RWPE2 (cell line): Measurements from ENCODE around the gene YIPF5.

Experiments
- ATAC-seq: fragments of 200-7000 bp; cut with Tn5 transposase; 3 replicates; pipeline ENCODE4 v1.9.1; 2021; ENCODE audit warnings: low read depth
- DNase-seq: peaks from one replicate; pipeline ENCODE4 v3.0.0-alpha.2; 2020; ENCODE audit warnings: low spot score
- H3K27ac ChIP-seq: fragments of 450-650 bp; 2 replicates; pipeline ENCODE4 v1.5.1; 2017; ENCODE audit warnings: mild to moderate bottlenecking; ENCODE audit not compliant: poor library complexity, severe bottlenecking
- H3K27me3 ChIP-seq: fragments of 250-450 bp; sonication (Bioruptor Pico); 2 replicates; pipeline ENCODE4 v1.5.1; 2021; ENCODE audit warnings: mild to moderate bottlenecking, moderate library complexity; ENCODE audit not compliant: insufficient read depth, poor library complexity, severe bottlenecking
- H3K36me3 ChIP-seq: fragments of 250-450 bp; sonication (Bioruptor Pico); 2 replicates; pipeline ENCODE4 v1.5.1; 2020; ENCODE audit warnings: low read depth, mild to moderate bottlenecking, moderate library complexity
- H3K4me1 ChIP-seq: fragments of 250-450 bp; sonication (Bioruptor Pico); 2 replicates; pipeline ENCODE4 v1.5.1; 2021; ENCODE audit warnings: mild to moderate bottlenecking, moderate library complexity; ENCODE audit not compliant: insufficient read depth, poor library complexity, severe bottlenecking
- H3K4me3 ChIP-seq: fragments of 250-450 bp; sonication (Bioruptor Pico); 2 replicates; pipeline ENCODE4 v1.5.1; 2021; ENCODE audit warnings: mild to moderate bottlenecking, moderate library complexity; ENCODE audit not compliant: severe bottlenecking
- H3K9me3 ChIP-seq: fragments of 250-450 bp; sonication (Bioruptor Pico); 2 replicates; pipeline ENCODE4 v1.5.1; 2021; ENCODE audit warnings: mild to moderate bottlenecking, moderate library complexity; ENCODE audit not compliant: severe bottlenecking
- TF ChIP-seq, protein P1 (sequence below): fragments of 450-650 bp; IDR thresholded peaks from one replicate; pipeline ENCODE4 v1.5.1; 2017; ENCODE audit warnings: mild to moderate bottlenecking, moderate library complexity; ENCODE audit not compliant: poor library complexity, severe bottlenecking

YIPF5 gene

DNA sequence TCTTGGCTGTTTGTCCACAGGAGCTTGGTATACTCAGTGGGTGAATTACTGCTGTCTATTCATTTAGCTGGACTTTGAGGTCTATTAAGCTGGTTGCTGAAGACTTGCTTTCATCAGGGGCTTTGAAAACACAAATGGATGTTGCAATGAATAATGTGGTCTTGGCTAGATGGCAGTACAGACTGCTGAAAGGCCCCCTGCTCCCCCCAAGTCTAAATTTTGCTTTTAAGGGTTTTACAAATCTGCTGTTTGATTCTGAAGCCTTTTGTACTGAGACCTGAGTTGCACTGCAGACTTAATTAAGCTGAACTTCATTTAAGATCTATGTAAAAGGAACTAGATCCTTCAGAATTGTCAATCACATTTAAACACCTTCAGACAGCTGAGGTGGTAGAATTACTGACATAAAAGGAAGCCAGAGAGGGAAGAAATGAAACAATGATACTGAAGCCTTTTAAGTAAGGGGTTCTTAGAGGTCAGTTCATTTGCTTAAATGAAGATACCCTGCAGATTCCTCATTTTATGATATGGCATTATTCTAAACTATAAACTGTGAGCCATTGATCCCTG lies 37.5 kb upstream of the YIPF5 start:
- TF ChIP-seq, protein P1, sequence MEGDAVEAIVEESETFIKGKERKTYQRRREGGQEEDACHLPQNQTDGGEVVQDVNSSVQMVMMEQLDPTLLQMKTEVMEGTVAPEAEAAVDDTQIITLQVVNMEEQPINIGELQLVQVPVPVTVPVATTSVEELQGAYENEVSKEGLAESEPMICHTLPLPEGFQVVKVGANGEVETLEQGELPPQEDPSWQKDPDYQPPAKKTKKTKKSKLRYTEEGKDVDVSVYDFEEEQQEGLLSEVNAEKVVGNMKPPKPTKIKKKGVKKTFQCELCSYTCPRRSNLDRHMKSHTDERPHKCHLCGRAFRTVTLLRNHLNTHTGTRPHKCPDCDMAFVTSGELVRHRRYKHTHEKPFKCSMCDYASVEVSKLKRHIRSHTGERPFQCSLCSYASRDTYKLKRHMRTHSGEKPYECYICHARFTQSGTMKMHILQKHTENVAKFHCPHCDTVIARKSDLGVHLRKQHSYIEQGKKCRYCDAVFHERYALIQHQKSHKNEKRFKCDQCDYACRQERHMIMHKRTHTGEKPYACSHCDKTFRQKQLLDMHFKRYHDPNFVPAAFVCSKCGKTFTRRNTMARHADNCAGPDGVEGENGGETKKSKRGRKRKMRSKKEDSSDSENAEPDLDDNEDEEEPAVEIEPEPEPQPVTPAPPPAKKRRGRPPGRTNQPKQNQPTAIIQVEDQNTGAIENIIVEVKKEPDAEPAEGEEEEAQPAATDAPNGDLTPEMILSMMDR, result no peak
- ATAC-seq, result no peak
- H3K9me3 ChIP-seq, result no peaks in the 10 kb centered on the region
- H3K36me3 ChIP-seq, result no peaks in the 10 kb centered on the region
- no peak overlapping the region for H3K27ac ChIP-seq
- no peak overlapping the region for H3K4me3 ChIP-seq
- no peak for DNase-seq
- no peaks in the 10 kb centered on the region for H3K4me1 ChIP-seq
- peaks cover 71% of the 10 kb centered on the region for H3K27me3 ChIP-seq

DNA sequence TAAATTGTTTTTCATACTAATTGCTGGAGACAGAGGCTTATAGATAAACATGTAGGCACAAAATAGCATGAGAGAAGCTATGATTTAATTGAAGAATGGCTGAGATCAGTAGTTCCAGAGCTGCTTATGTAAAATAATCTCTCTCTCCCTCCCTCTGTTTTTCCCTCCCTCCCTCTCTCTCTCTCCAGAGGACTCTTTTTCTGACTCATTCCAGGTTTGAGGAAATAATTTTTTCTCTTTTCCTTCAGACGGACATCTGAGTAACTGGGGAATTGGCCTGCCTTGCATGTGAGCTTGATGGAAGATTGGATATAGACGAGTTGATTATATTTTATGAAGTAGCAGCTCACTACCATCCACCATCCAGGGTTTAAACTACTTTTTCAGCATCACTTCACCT lies 35.7 kb upstream of the YIPF5 start:
- Histone ChIP-seq H3K36me3 (no peaks in the 10 kb centered on the region), H3K27ac (no peak overlapping the region), H3K4me3 (no peak overlapping the region), H3K9me3 (no peaks in the 10 kb centered on the region), H3K27me3 (peaks cover 66% of the 10 kb centered on the region), H3K4me1 (no peaks in the 10 kb centered on the region)
- DNase-seq (no peak), ATAC-seq (no peak)
- TF ChIP-seq, protein P1, result no peak

DNA sequence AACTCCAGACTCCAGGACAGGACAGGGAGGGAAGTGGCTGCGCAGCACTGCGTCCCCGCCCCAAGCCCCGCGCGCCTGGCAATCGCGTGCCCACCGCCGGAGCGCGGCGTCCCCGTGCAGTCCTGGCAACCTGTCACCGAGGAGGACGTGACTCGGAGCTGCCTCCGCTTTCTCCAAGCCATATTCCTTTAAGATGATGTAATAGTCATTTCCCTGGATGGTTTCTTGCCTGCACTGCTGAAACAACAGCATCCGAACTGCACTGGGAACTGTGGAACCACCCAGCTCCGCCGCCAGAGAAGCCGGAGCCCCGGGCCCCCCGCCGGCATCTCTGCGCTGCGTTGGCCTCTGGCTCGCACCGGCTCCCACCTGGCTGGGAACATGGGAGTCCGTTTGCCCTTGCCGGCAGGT lies 34.7 kb upstream of the YIPF5 start:
- H3K27me3 ChIP-seq, result peaks cover 57% of the 10 kb centered on the region
- H3K27ac ChIP-seq, result no peak overlapping the region
- TF ChIP-seq, protein P1, result no peak
- DNase-seq (no peak), ATAC-seq (peak; percentile 62)
- no peak overlapping the region for H3K4me3 ChIP-seq
- no peaks in the 10 kb centered on the region for H3K4me1 ChIP-seq
- no peaks in the 10 kb centered on the region for H3K36me3 ChIP-seq
- no peaks in the 10 kb centered on the region for H3K9me3 ChIP-seq

DNA sequence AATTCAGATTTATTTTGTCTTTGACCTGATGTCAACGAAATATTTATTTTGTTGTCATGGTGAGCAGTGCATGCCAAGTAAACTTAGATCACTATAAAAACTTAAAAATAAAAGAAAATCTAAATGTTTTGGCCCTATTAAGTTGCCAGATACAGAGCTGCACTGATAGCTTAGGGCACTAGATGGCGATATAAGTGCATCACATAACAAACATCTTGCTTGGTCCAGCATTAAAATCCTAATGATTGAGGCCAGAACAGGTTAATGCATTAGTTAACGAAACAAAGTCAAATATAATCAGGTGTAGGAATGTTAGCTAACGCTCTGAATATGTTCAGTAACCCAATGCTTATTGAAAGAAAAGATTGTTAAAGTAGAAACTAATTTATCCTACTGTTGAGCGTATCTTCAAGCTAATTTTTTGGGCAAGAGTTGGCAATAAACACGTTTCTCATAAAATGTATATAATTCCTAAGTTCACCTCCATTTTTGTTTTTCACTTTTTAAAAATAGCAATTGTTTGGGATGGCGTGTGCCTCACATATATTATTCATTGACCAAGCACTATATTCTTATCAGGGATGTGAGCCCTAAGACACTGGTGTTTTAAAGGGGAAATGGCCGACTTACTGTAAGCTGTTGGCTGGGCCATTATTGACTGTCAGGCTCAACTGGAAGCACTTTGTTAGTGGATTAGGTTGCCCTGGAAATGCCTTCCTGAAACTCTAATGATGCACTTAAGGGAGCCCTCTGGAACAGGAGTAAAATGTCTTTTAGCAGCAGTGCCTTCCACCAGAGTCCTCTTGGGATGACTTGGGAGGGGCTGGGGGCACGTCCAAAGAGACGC lies 33.5 kb upstream of the YIPF5 start:
- TF ChIP-seq, protein P1, result peak; percentile 99
- Histone ChIP-seq H3K27ac (no peak overlapping the region), H3K4me1 (no peaks in the 10 kb centered on the region), H3K9me3 (no peaks in the 10 kb centered on the region), H3K4me3 (no peak overlapping the region), H3K27me3 (peaks cover 48% of the 10 kb centered on the region), H3K36me3 (no peaks in the 10 kb centered on the region)
- ATAC-seq (peak; percentile 81), DNase-seq (no peak)

DNA sequence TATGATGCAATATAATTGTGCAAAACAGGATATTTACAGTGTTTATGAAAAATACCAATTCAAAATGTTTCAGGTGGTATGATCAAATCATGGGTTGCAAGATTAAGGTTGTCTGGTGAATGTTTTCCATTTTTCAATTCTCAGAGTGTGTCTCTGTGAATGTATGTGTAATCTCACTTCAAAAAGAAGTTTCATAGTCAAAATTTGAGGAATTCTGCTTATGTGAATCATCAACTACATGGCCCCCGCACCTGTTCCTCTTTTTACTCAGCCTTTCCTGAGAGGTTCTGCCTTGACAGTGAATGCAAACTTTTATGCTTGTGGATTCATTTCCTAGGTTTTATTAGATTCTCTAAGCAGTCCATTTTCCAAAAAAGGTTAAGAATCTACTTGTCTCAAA lies 32.3 kb upstream of the YIPF5 start:
- no peak for ATAC-seq
- Histone ChIP-seq H3K36me3 (no peaks in the 10 kb centered on the region), H3K27ac (no peak overlapping the region), H3K27me3 (peaks cover 36% of the 10 kb centered on the region), H3K4me1 (peaks cover 3% of the 10 kb centered on the region), H3K4me3 (no peak overlapping the region), H3K9me3 (no peaks in the 10 kb centered on the region)
- TF ChIP-seq, protein P1, result no peak
- no peak for DNase-seq
